Ishikawa (cell line): ENCODE results near the gene MBOAT2.

ENCODE experiments used
- EGR1 ChIP-seq: IDR thresholded peaks from 2 replicates; pipeline ENCODE4 v1.6.1; 2012
- NFIC ChIP-seq: IDR thresholded peaks from 2 replicates; pipeline ENCODE4 v1.6.1; 2012
- TEAD4 ChIP-seq: IDR thresholded peaks from 2 replicates; pipeline ENCODE4 v1.6.1; 2012
- TF ChIP-seq, protein P1 (sequence below): IDR thresholded peaks from 2 replicates; pipeline ENCODE4 v1.6.1; 2012; ENCODE audit warnings: low read depth, mild to moderate bottlenecking

DNA sequence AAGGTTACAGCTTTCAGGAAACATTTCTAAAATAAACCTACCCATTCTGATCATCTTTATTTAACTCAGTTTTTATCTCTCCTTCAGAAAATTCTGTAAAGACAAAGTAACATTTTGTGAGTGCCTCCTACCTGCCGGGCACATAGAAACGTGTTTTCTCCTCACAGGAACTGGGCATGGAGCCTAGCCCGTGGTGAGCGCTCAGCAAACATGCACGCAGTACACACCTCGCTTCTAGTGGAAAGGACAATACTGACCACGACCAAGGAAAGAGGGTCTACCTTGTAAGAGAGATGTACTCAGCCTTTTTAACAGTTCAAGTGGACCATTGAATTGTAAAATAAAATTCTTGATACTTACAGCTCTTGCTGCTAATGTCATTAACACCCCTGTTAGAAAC, 141.3 kb downstream of the MBOAT2 start:
- no peak for TF ChIP-seq NFIC
- TF ChIP-seq, protein P1, sequence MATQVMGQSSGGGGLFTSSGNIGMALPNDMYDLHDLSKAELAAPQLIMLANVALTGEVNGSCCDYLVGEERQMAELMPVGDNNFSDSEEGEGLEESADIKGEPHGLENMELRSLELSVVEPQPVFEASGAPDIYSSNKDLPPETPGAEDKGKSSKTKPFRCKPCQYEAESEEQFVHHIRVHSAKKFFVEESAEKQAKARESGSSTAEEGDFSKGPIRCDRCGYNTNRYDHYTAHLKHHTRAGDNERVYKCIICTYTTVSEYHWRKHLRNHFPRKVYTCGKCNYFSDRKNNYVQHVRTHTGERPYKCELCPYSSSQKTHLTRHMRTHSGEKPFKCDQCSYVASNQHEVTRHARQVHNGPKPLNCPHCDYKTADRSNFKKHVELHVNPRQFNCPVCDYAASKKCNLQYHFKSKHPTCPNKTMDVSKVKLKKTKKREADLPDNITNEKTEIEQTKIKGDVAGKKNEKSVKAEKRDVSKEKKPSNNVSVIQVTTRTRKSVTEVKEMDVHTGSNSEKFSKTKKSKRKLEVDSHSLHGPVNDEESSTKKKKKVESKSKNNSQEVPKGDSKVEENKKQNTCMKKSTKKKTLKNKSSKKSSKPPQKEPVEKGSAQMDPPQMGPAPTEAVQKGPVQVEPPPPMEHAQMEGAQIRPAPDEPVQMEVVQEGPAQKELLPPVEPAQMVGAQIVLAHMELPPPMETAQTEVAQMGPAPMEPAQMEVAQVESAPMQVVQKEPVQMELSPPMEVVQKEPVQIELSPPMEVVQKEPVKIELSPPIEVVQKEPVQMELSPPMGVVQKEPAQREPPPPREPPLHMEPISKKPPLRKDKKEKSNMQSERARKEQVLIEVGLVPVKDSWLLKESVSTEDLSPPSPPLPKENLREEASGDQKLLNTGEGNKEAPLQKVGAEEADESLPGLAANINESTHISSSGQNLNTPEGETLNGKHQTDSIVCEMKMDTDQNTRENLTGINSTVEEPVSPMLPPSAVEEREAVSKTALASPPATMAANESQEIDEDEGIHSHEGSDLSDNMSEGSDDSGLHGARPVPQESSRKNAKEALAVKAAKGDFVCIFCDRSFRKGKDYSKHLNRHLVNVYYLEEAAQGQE = no peak
- no peak for TF ChIP-seq EGR1
- TF ChIP-seq TEAD4 = no peak
